HG02885 (cell line): ENCODE data around the gene GAS2L3.
A peak's percentile ranks its signal among the peaks of the same experiment; 100 is the strongest.
"Not testable (repeated sequence)": the region's sequence is repeated elsewhere in the genome, so short reads cannot be mapped to it uniquely, and the experiment has no call there.

ENCODE experiments used
- ATAC-seq: cut with Tn5 transposase; IDR thresholded peaks from one replicate; pipeline ENCODE4 v1.9.1; 2021; ENCODE audit warnings: mild to moderate bottlenecking; ENCODE audit not compliant: unreplicated experiment, poor library complexity

The GAS2L3 gene

DNA sequence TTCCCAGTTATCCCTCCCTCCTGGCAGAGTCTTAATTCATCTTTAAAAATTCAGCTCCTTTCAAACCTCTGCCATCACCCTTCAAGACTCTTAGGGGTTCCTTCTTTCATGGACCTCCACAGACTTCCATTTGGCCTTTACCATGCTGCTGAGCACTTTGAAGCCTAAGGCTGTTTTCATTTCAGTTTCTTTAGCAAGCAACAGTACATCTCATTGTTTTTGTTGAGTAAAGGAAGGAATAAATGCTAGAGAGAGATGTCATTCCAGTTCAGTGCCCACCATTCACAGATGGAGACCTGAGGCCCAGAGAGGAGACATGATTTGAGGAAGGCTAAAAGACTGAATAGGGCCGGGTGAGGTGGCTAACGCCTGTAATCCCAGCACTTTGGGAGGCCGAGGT lies 1.3 kb upstream of the GAS2L3 start:
- no peak for ATAC-seq

DNA sequence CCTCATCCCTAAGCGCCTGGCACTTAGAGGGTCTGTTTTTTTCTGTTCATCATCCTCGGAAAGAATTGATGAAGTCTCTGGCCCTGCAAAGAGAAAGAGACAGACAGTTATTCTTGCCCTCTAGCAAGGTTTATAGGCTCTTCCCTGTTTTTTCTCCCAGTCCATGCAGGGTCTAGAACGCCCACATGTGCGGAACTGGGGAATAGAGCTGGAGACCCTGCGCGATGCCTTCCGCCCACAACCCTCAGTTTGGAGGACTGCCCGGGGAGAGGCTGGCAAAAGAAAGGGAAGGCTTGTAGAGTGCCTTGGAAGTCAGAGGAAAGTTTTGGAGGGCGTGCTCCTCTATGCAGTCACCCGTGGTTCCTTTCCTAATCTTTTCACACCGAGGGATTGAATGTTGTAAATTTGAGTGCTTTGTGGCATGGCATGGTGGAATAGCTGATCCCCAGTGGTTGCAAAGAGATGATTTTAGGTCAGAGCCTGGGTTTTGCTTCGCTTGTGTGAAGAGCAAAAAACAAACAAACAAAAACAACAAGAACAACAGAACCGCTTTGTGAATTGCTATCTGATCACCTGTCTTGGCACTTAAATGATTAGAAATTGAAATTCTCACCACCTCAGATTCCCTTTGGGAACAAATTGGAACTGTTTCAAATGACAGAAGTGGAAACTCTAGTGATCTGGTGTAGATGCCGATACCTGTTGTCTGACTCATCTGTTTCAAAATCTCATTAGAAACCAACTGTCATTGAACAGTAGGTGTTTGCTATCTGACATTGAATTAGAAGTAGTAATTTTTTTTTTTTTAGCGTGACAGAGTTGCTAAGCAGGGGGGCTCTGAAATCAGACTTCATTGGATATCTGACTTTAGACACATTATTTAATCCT lies 947 bp downstream of the GAS2L3 start:
- ATAC-seq = peak; percentile 4

DNA sequence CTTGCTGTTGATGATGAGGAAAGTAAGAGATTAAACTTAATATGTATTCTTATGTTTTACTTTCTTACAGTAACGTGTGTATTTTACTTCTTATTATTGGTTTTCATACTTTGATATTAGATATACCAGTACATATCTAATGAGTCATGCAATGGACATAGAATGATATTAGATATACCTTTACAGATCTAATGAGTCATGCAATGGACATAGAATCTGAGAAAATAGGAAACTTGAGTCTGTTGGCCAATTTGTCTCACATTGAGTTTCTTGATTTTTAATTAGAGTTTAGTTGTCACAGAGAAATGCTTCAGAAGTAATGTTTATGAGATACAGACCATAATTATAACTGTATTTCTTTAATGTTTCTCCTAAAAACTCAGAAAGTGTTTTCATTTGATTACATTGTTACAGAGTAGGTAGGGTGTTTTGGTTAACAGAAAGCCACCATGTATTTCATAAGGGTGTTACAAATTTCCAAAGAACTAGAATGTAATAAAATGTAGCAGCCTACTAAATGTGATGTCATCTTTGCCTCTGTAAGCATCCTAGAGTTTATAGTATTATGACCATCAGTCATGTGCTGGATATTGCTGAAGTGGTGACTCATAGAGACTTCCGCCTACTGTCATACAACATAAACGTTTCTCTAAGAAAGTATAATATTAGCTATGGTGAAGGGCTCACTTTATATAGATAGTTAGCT lies 3.0 kb downstream of the GAS2L3 start:
- ATAC-seq = peak; percentile 38

DNA sequence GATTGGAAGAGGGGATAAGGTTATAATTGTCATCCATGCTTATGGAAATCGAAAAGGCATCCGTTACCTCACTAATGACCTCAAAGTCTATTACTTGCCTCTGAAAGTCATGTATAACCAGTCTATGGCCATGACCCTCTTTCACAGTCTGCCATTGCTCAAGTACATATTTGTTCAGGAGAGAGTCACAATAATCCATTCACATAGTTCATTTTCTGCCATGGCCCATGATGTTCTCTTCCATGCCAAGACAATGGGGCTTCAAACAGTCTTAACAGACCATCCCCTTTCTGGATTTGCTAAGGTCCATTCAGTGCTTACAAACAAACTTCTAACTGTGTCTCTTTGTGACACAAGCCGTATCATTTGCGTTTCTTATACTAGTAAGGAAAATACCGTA lies 5.4 kb downstream of the GAS2L3 start:
- ATAC-seq = no peak

DNA sequence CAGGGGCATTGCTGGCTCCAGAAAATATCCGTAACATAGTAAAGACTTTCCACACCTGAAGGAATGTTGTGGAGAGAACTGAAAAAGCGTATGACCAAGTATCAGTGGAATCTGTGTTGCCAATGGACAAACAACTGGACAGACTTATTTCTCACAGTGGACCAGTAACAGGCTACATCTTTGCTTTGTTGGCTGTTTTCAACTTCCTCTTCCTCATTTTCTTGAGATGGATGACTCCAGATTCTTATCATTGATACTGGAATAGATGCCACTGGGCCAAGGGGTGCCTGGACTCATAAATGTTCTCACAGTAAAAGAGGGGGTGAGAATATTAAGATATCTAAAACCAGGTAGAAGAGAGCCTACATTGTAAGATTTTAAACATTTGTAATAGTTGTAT lies 6.4 kb downstream of the GAS2L3 start:
- no peak for ATAC-seq

DNA sequence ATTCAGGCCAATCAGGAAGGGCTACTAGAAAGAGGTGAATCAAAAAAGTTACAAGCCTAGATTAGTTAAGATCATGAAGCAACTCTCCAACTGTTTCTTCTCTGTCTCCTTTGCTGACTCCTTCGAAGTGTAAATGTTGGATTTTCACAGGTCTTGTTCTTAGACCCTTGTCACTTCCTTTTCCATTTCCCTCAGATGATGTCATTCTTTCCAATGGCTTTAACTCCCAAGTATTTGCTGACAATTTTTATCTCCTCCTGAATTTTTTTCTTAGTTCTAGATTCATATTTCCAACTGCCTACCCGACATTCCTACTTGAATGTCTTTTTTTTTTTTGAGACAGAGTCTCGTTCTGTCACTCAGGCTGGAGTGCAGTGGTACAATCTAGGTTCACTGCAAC lies 10.8 kb downstream of the GAS2L3 start:
- no peak for ATAC-seq

DNA sequence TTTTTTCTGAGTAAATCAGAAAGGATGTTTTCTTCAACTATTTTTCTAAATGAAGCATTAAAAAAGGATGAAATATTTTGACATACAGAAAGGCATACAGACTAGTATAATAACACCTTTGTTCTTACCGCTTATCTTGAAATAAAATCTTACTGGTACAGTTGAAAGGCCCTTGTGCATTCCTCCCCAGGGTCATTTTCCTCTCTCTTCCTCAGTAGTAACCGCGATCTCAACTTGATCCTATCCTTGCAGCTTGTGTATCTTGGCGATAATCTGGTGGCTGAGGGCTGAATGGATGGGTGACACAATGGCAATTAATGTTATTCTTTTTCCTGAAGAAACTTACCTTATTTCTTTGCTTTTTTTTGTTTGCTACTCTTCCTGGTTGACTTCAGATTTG lies 18.5 kb downstream of the GAS2L3 start:
- no peak for ATAC-seq

DNA sequence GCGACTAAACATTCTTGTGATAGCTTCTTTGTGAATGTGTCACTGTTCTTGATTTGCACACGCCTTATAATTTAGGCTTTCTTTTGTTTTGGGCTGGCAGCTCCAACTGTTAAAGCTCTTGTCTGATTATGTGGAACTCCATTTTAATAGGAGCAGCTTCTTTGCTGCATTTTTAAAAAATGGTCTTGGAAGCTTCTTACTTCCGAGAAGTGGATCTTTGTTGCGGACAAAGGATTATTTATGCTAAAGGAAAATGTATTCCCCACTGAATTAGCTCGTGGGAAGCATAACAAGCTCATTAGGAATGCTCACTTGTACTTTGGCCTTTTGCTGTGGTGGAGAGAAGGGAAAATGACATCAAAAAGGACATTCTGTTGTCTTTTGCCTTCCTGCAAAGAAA lies 20.0 kb downstream of the GAS2L3 start:
- no peak for ATAC-seq

DNA sequence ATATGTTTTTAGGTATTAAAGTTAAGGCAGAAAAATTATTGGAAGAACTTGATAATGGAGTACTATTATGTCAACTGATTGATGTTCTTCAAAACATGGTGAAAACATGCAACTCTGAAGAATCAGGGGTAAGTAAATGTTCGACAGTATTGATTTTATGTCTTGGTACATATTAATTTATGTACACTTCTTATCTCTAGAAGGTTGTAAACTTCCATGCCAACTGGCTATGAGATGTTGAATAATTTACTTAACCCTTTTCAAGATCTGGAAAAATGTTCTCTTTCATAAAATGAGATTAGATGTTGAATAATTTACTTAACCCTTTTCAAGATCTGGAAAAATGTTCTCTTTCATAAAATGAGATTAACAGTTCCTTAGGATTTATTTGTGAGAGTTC lies 28.1 kb downstream of the GAS2L3 start:
- ATAC-seq = no peak

DNA sequence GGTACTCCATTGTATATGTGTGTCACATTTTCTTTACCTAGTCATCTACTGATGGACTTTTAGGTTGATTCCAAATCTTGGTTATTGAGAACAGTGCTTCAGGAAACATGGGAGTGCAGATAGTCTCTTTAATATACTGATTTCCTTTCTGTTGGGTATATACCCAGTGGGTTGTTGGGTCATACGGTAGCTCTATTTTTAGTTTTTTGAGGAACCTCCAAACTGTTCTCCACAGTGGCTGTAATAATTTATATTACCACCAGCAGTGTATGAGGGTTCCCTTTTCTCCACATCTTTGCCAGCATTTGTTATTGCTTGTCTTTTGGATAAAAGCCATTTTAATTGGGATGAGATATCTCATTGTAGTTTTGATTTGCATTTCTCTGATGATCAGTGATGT lies 29.5 kb downstream of the GAS2L3 start:
- ATAC-seq = not testable (repeated sequence)

DNA sequence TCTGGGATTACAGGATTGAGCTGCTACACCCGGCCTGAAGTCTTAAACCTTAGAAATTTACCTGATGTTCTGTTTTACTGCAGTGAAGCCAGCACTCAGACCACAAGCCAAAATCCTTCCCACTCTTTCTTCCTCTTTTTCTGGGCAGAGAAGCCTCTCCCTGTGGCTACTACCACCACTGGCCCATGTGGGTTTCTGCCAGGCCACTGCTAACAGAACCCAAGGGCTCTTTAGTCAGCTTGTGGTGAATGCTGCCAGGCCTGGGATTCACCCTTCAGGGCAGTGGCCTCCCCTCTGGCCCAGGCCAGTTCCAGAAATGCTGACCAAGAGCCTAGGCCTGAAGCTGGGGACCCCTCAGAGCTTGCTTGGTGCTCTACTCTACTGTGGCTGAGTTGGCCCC lies 35.3 kb downstream of the GAS2L3 start:
- ATAC-seq = no peak

DNA sequence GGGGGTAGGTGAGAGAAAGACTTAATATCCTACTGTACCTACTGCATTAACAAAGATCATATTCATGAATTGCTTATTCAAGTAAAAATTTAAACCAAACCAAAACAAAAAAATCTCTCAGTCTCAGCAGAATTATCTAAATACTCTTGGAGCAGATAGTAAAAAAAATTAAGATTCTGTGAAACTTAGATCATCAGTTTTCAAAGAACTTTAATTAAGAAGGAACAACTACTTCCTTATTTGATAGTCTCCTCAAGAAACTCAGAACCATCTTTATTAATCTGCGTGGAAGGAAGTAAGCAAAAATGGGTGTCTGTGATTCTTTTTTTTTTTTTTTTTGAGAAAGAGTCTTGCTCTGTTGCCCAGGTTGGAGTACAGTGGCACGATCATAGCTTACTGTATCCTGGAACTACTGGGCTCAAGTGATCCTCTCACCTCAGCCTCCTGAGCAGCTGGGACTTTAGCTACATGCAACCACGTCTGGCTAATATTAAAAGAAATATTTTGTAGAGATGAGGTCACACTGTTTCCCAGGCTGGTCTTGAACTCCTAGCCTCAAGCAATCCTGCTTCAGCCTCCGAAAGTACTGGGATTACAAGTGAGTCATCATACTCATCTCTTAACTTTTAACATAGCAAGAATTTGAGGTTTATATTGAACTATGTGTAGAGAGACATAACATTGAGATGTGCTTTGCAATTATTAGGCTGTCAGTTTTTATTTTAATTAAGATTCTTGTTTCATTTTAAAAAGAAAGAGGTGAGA lies 37.4 kb downstream of the GAS2L3 start:
- ATAC-seq = no peak

DNA sequence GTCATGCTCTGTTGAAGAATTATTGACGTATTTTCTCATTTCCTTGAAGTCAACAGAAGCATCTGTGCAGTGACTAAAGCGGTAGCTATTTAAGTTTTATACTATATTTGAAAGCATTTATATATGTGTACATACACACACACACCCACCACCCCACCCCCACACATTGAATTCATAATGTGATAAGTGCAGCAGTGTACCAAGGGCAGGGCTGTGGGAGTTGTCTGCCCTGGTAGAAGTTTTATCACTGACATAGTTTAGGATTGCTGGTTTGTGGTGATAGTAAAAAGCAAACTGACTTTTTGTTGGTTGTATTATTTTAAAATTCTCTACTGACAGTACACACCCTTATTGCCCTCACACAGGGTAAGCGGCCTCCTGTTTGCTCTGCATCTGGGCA lies 39.1 kb downstream of the GAS2L3 start:
- ATAC-seq = no peak

DNA sequence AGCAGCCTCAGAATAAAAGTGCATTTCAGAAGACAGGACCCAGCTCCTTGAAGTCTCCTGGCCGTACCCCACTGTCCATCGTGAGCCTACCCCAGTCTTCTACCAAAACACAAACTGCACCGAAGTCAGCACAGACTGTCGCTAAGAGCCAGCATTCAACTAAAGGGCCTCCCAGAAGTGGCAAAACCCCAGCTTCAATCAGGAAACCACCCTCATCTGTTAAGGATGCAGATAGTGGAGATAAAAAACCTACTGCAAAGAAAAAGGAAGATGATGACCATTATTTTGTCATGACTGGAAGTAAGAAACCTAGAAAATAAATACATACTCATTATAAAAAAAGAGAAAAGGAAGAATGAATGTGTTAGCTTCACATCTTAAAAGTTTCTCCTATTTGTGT lies 51.1 kb downstream of the GAS2L3 start:
- no peak for ATAC-seq

DNA sequence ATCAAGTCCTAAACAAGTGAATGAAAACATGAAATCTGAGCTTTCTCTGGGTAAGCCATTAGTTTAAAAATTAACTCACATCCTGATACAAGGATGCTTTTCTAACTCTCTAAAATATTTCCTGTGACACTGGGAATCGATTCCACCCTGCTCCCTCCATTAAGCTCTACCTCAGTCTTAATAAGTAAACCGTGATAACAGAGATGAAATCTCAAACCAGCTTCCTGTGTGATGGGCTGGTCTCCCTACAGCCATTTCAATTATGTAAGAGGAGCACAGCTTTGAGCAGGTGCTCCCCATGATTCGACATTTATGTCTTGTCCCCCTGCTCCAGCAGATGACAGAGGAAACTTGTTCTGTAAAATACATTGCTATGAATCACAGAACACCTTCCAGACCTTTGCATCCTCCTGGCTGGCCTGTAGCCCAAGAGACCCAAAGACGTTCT lies 59.0 kb downstream of the GAS2L3 start:
- ATAC-seq = no peak

DNA sequence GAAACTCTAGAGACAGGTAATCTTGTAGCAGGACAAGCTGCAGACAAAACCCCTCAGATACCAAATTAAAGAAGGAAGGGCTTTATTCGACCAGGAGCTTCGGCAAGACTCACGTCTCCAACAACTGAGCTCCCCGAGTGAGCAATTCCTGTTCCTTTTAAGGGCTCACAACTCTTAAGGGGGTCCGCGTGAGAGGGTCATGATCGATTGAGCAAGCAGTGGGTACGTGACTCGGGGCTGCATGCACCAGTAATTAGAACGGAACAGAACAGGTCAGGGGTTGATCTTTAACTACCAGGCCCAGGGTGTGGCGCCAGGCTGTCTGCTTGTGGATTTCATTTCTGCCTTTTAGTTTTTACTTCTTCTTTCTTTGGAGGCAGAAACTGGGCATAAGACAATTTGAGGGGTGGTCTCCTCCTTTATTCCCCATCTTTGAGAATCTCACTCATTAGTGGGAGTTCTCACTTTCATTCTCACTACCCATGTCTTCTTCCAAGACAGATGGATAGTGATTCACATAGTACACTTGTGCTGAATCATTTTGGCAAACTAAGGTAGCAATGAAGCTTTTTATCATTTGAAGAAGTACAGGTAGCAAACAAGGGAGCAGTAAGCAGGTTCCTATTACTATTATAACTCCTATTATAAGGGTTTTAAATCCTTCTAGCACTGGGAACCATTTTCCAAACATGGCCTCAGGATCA lies 59.8 kb downstream of the GAS2L3 start:
- not testable (repeated sequence) for ATAC-seq

DNA sequence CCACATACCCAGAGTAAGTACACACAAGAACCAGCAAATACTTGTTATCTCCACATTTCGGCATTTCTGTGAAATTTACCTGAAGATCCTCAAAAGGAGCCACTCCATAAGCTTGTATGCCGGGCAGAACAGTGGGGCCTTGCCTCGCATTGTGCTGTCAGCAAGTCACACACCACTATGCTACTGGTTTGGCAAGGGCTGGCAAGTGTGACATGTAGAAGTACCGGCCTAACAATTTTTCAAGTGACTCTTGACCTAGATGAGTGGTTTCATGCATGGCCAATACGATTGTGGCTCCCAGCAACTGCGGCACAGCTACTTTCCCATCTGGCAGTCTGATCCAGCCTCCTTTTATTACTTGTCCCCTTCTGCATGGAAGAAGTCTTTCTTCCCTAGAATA lies 69.8 kb downstream of the GAS2L3 start:
- no peak for ATAC-seq

DNA sequence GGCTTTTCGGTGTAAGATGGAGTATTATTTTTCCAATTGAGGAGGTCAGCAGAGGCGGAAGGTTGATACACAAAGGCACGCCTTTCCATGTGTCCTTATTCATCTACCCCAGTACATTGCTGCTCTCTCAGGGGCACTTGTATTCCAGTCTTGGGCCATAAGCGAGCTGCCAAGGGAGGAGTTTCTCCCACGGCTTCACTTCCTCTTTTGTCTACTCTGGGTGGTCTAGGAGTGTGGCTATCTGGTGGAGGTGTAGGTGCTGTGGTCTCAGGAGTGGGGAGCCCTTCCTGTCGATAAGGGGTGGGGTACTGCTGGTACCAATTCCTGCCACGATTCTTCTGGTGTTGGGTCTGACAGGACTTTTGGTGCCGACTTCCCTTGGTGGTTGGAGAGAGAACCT lies 73.4 kb downstream of the GAS2L3 start:
- ATAC-seq = no peak

DNA sequence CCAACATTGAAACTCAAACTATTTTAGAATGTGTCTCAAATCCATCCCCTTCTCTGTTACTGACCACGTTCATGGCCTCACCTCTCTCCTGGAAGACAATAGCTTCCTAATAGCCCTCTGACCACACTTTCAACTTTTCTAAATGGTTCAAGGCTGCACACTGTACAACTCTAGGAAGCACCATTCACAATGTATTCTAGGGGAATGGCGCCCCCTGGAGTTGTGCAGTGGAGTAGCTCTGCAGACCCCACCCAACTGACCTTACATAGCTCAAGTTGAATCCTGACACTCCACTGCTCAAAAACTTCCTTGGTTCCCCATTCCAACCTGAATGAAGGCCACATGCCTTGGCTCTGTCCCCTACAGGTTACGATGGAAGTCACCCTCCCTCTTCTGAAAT lies 77.6 kb downstream of the GAS2L3 start:
- no peak for ATAC-seq

DNA sequence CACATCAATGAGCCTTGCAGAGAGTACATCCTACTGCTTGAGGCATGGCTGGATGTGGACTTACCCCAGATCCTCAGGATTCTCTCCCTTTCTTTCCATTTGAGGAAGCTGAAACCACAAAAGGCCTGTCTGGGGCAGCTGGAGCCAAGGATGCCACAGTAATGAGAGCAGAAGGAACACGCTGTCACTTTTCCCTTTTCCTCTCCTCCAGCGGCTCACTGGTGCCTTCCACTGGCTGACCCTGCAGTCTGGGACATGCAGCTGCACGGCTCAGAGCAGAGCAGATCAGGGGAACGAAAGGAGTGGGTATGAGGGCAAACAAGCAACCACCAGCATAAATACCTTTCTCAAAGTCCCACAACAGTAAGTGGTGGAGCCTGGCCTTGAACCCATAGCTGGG lies 78.2 kb downstream of the GAS2L3 start:
- ATAC-seq = no peak
